Sigmoid colon (tissue), 7 donors: ENCODE results near the gene FIBP. TPM values are rescaled to one million over a fixed set of nuclear protein-coding genes. Genes with fewer than 3 reads are reported as not detected.

Source experiments
- DNase-seq: peaks from one replicate; pipeline ENCODE4 v3.0.0-alpha.2; 2019
- H3K27ac ChIP-seq, 4 donors: fragments of 200-600 bp; sonication (generic); one replicate each; pipeline ENCODE4 v1.5.1; 2016 to 2019; ENCODE audit warnings: mild to moderate bottlenecking in 1 of 4
- H3K27me3 ChIP-seq, 3 donors: fragments of 200-600 bp; sonication (generic); one replicate each; pipeline ENCODE4 v1.5.1; 2019; ENCODE audit warnings: mild to moderate bottlenecking in 1 of 3
- H3K36me3 ChIP-seq, 4 donors: fragments of 200-600 bp; sonication (generic); one replicate each; pipeline ENCODE4 v1.5.1; 2016 to 2019
- H3K4me1 ChIP-seq, 4 donors: fragments of 200-600 bp; sonication (generic); one replicate each; pipeline ENCODE4 v1.5.1; 2017 to 2019
- H3K4me3 ChIP-seq, 4 donors: fragments of 200-600 bp; sonication (generic); one replicate each; pipeline ENCODE4 v1.5.1; 2017 to 2019; ENCODE audit warnings: mild to moderate bottlenecking in 2 of 4, moderate library complexity in 1 of 4
- H3K9me3 ChIP-seq, 4 donors: fragments of 200-600 bp in 3 of 4; sonication (generic) in 3 of 4; one replicate each; pipeline versions ENCODE4 v1.5.1 to v1.6.1; 2013 to 2019
- CTCF ChIP-seq, 4 experiments: fragments of 450-650 bp in 3 of 4; fragments of 200-600 bp in 1 of 4; IDR thresholded peaks; one replicate each; pipeline ENCODE4 v1.5.1; 2016 to 2019; ENCODE audit warnings: antibody characterized with exemption in 4 of 4, mild to moderate bottlenecking in 3 of 4, moderate library complexity in 2 of 4
- EP300 ChIP-seq, 4 donors: sonication (generic); formaldehyde crosslinking; IDR thresholded peaks; one replicate each; pipeline ENCODE4 v1.6.1; 2017; ENCODE audit warnings: antibody characterized with exemption in 4 of 4
- POLR2A ChIP-seq, 2 donors: fragments of 450-650 bp; IDR thresholded peaks; one replicate each; pipeline ENCODE4 v1.6.1; 2016; ENCODE audit warnings: antibody characterized with exemption in 2 of 2, mild to moderate bottlenecking in 2 of 2, moderate library complexity in 2 of 2
- POLR2AphosphoS5 ChIP-seq, 4 donors: sonication (generic); formaldehyde crosslinking; IDR thresholded peaks; one replicate each; pipeline ENCODE4 v1.6.1; 2017; ENCODE audit warnings: antibody characterized with exemption in 4 of 4
- WGBS, 2 donors: extraction: QIAGEN DNeasy Blood & Tissue Kit; methylation state at CpG; one replicate each; pipeline ENCODE4 v1.1.7; 2013; 5-methylcytosine and 5-hydroxymethylcytosine counted together
- intact Hi-C: fragments of 100-400 bp; cut with DNase I; formaldehyde crosslinking; loops from one replicate; pipeline ENCODE4 v1.15.1; 2023
- polyA plus RNA-seq, 3 donors: library from polyadenylated mRNA; stranded (reverse); fragments of 200-250 nt; gene quantifications; one replicate each; pipeline ENCODE4 v1.2.3, GENCODE V29; 2013
- total RNA-seq, 4 donors: library from RNA; depleted of rRNA; stranded (reverse); fragments of >200 nt; gene quantifications; one replicate each; pipeline ENCODE4 v1.1.0, GENCODE V29; 2016
- donor health status: healthy with polysubstance abuse.
- donor health status: Bipolar disorder and iron deficiency.
- donor health status: healthy.

FIBP gene
- total and polyA plus RNA-seq, 7 donors, result 37.5 to 66.1 (median 54.4) TPM

DNA sequence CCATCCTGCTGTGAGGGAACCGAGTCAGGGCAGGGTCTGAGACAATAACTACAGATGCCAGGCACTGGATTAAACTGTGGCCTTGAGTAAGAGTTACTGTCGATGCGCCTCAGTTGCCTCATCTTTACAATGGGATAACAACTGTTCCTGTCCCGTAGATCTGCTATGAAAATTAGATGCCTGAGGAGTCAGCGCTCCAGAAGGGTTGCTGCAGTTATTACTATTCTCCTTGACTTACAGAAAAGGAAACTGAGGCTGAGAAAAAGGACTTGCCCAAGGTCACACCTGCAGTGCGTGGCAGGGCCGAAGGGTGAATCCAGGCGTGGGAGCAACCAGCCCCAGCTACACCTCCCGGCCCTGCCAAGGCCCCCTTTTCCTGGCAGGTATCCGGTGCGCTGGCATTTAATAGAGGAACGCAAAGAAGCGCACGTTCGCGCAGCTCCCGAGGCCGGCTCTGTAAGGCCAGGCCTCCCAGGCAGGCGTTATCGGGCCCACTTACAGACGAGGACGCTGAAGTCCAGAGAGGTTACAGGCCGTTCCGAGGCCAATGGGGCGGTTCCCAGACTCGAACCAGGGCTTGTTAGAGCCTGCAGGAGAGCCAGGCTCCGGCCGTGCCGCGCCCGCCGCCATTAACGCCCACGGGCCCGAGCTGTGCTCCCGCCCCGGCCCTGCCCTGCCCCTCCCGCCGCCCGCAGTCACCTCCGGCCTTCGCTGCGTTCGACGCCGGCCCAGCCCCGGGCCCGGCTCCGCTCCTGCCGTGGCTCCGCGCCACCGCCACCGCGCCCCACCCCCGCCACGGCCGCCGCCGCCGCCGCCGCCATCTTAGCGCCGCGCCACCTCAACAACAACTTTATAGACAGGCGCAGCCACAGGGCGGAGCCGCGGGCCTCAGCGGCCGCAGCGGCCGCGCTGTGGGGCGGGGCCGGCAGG, 30.2 kb upstream of the FIBP start, which contains the start of gene C11orf68:
C11orf68 (minus strand) TSS at position 852 of the 930 bp plus-strand sequence; CDS start at position 821, 31 bp downstream.
- no peaks in the 10 kb centered on the region for H3K9me3 ChIP-seq
- peaks cover 0 to 34% (median 6%) of the 10 kb centered on the region in 4 donors for H3K36me3 ChIP-seq
- peak within 1 kb of the TSS; percentile 90 to 99 (median 97) for H3K4me3 ChIP-seq
- no peaks in the 10 kb centered on the region for H3K27me3 ChIP-seq
- WGBS, 2 donors, result 4% methylated on average over 77 of the region's 77 CpGs
- intact Hi-C loops, result loop anchor here (1.0 to 5.0 kb wide), 3 partner anchors 28 to 61 kb away; partner anchors contain the start of genes CCDC85B, CFL1 and SART1
- DNase-seq, result peak; percentile 80
- H3K27ac ChIP-seq, result peak within 1 kb of the TSS; percentile 95 to 99 (median 98)
- TF ChIP-seq POLR2A (IDR thresholded peaks at IDR 0.05), result no peak
- peak; percentile 61 to 76 (median 64) for TF ChIP-seq POLR2AphosphoS5 (IDR thresholded peaks at IDR 0.05)
- H3K4me1 ChIP-seq, result peaks cover 0 to 59% (median 53%) of the 10 kb centered on the region in 4 donors

GRCh38 chr11:65917434-65918210, 29.4 kb upstream of the FIBP start:
- Histone ChIP-seq H3K4me1 (peaks cover 0 to 59% (median 53%) of the 10 kb centered on the region in 4 donors), H3K9me3 (no peaks in the 10 kb centered on the region), H3K4me3 (peak overlapping the region; percentile 90 to 98 (median 94)), H3K27me3 (no peaks in the 10 kb centered on the region), H3K27ac (peak overlapping the region; percentile 94 to 99 (median 96)), H3K36me3 (peaks cover 0 to 27% (median 2%) of the 10 kb centered on the region in 4 donors)
- 87 to 90% methylated on average over 35 of the region's 35 CpGs for WGBS, 2 donors
- intact Hi-C loops, result loop anchor here (2.0 to 5.0 kb wide), 2 partner anchors 43 to 60 kb away; partner anchors contain the start of genes CFL1 and SART1
- DNase-seq, result no peak
- TF ChIP-seq POLR2A (IDR thresholded peaks at IDR 0.05) (no peak), EP300 (IDR thresholded peaks at IDR 0.05) (no peak), POLR2AphosphoS5 (IDR thresholded peaks at IDR 0.05) (no peak), CTCF (IDR thresholded peaks at IDR 0.05) (no peak)

GRCh38 chr11:65917077-65917433, 28.8 kb upstream of the FIBP start:
- TF ChIP-seq POLR2A (IDR thresholded peaks at IDR 0.05), result no peak
- no peak for TF ChIP-seq CTCF (IDR thresholded peaks at IDR 0.05)
- TF ChIP-seq POLR2AphosphoS5 (IDR thresholded peaks at IDR 0.05), result no peak
- no peak for TF ChIP-seq EP300 (IDR thresholded peaks at IDR 0.05)
- peaks cover 0 to 61% (median 56%) of the 10 kb centered on the region in 4 donors for H3K4me1 ChIP-seq
- H3K9me3 ChIP-seq, result no peaks in the 10 kb centered on the region
- H3K27me3 ChIP-seq, result no peaks in the 10 kb centered on the region
- H3K4me3 ChIP-seq, result peak overlapping the region in 2 of 4 donors; percentile 90 to 91
- intact Hi-C loops, result loop anchor here (5.0 kb wide), 1 partner anchor 60 kb away; the partner anchor contains the start of gene CFL1
- WGBS, 2 donors, result 94 to 95% methylated on average over 3 of the region's 3 CpGs
- H3K36me3 ChIP-seq, result peaks cover 0 to 22% (median 0%) of the 10 kb centered on the region in 4 donors
- no peak for DNase-seq
- peak overlapping the region; percentile 94 to 99 (median 96) for H3K27ac ChIP-seq

GRCh38 chr11:65916391-65916790, 28.1 kb upstream of the FIBP start:
- no peaks in the 10 kb centered on the region for H3K27me3 ChIP-seq
- no peak overlapping the region for H3K4me3 ChIP-seq
- H3K36me3 ChIP-seq, result peaks cover 0 to 15% (median 0%) of the 10 kb centered on the region in 4 donors
- intact Hi-C loops, result loop anchor here (5.0 kb wide), 1 partner anchor 59 kb away; the partner anchor contains the start of gene CFL1
- H3K9me3 ChIP-seq, result no peaks in the 10 kb centered on the region
- H3K27ac ChIP-seq, result peak overlapping the region; percentile 94 to 99 (median 96)
- 81% methylated on average over 7 of the region's 7 CpGs for WGBS, 2 donors
- no peak for DNase-seq
- H3K4me1 ChIP-seq, result peaks cover 0 to 68% (median 62%) of the 10 kb centered on the region in 4 donors
- no peak for TF ChIP-seq CTCF (IDR thresholded peaks at IDR 0.05)
- no peak for TF ChIP-seq EP300 (IDR thresholded peaks at IDR 0.05)
